D721Med (cell line): ENCODE results near the gene GPR137B.
"Not testable (repeated sequence)": the region's sequence is repeated elsewhere in the genome, so short reads cannot be mapped to it uniquely, and the experiment has no call there.

Experiments
- DNase-seq: peaks from one replicate; pipeline ENCODE4 v3.0.0; 2011; ENCODE audit warnings: low spot score; ENCODE audit not compliant: insufficient read length
- FAIRE-seq: peaks from 2 replicates; lab custom pipeline; 2011; peaks lifted over from hg19 to GRCh38; lab: Jason Lieb, UNC
- TF ChIP-seq, protein P1 (sequence below): IDR thresholded peaks from 2 replicates; pipeline ENCODE4 v1.5.1; 2012; ENCODE audit warnings: mild to moderate bottlenecking, control low read depth; ENCODE audit not compliant: insufficient read depth; ENCODE audit errors: missing control alignments

Gene GPR137B

DNA sequence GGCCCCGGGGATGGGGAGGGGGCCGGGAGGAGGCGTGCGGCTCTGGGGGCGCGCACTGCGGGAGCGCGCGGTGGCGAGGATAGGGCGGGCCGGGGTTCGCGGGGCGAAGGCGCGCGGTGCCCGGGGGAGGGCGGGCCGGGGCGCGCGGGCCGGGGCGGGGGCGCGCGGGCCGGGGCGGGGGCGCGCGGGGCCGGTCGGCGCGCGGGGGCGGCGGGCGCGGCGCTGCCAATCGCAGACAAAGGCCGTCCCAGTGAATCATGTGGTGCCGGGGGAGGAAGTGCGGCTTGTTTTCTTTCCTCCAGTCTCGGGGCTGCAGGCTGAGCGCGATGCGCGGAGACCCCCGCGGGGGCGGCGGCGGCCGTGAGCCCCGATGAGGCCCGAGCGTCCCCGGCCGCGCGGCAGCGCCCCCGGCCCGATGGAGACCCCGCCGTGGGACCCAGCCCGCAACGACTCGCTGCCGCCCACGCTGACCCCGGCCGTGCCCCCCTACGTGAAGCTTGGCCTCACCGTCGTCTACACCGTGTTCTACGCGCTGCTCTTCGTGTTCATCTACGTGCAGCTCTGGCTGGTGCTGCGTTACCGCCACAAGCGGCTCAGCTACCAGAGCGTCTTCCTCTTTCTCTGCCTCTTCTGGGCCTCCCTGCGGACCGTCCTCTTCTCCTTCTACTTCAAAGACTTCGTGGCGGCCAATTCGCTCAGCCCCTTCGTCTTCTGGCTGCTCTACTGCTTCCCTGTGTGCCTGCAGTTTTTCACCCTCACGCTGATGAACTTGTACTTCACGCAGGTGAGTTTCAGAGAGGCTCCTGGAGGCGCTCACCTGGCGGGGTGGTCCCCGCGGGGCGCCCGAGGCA, at the start of gene GPR137B:
Gene GPR137B, plus strand, starts transcription at position 287 of the 851 bp plus-strand sequence. Its CDS starts 84 bp downstream, at position 371.
- peak; percentile 77 for DNase-seq
- TF ChIP-seq, protein P1, sequence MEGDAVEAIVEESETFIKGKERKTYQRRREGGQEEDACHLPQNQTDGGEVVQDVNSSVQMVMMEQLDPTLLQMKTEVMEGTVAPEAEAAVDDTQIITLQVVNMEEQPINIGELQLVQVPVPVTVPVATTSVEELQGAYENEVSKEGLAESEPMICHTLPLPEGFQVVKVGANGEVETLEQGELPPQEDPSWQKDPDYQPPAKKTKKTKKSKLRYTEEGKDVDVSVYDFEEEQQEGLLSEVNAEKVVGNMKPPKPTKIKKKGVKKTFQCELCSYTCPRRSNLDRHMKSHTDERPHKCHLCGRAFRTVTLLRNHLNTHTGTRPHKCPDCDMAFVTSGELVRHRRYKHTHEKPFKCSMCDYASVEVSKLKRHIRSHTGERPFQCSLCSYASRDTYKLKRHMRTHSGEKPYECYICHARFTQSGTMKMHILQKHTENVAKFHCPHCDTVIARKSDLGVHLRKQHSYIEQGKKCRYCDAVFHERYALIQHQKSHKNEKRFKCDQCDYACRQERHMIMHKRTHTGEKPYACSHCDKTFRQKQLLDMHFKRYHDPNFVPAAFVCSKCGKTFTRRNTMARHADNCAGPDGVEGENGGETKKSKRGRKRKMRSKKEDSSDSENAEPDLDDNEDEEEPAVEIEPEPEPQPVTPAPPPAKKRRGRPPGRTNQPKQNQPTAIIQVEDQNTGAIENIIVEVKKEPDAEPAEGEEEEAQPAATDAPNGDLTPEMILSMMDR, result no peak
- no peak for FAIRE-seq

- FAIRE-seq, result no peak
- no peak for DNase-seq
- TF ChIP-seq, protein P1, result no peak
Measured at GRCh38 chr1:236092899-236093298, 49.4 kb upstream of the GPR137B start.

DNA sequence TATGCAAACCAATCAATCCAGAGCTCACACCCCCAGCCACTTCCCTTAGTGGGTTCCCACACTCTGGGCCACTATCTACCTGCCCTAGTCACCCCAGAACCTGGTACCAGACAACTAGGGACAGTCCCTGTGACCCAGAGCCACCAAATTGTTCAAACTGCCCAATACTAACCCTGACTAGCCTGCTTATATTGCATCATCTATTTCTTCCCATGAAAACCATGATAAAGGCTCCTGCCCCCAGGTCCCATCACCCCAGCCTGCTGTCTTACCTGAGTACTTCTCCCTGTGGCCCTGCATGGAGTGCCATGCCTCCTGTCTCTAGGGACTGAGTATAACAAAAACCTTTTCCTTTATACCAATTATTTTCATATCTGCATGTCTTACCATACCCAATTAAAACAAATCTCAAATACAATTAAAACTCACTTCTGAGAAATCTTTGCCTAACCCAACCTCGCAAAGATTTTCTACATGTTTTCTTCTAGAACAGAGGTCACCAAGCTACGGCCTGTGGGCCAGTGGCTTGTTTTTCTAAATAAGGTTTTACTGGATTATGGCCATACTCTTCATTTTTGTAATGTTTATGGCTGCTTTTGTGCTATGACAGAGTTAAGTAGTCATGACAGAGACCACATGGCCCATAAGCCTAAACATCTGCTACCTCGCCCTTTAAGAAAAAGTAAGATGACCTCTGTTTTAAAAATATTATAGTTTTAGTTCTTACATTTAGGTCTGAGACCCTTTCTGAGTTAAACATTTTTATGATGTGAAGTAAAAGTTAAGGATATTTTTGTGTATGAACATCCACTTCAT, 46.4 kb upstream of the GPR137B start:
- TF ChIP-seq, protein P1, result no peak
- FAIRE-seq, result no peak
- DNase-seq, result no peak

DNA sequence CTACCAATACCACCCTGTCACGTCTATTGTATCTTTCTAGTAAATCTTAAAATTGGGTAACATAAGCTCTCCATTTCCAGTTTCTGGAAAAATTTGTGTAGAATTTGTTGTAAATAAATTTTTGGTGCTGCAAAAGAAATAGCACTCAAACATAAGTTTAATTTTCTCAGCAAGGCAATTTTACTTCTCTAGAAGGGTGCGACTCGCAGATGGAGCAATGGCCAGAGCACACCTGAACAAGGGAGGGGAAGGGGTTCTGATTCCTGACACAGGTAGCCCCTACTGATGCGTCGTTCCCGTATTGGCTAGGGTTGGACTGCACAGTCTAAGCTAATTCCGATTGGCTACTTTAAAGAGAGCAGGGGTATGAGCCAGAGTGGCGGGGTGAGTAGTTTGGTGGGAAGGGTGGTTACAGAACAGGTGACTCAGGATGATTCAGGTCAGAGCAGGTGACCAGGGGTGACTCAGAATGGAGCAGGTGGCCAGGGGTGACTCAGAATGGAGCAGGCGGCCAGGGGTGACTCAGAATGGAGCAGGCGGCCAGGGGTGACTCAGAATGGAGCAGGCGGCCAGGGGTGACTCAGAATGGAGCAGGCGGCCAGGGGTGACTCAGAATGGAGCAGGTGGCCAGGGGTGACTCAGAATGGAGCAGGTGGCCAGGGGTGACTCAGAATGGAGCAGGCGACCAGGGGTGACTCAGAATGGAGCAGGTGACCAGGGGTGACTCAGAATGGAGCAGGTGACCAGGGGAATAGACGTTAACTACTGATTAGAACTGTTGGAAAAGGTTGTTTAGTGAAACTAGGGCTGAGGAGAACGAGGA, 45.5 kb upstream of the GPR137B start:
- not testable (repeated sequence) for FAIRE-seq, DNase-seq

DNA sequence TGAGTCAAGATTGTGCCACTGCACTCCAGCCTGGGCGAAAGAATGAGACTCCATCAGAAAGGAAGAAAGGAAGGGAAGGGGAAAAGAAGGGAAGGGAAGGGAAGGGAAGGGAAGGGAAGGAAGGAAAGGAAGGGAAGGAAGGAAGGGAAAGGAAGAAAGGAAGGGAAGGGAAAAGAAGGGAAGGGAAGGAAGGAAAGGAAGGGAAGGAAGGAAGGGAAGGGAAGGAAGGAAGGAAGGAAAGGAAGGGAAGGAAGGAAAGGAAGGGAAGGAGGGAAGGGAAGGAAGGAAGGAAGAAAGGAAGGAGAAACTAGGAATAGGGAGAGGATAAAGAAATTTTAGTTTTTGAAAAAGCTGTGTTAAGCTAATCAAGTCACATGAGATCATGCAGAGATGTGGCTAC, 44.1 kb upstream of the GPR137B start:
- DNase-seq (no peak), FAIRE-seq (no peak)
- TF ChIP-seq, protein P1, result no peak

DNA sequence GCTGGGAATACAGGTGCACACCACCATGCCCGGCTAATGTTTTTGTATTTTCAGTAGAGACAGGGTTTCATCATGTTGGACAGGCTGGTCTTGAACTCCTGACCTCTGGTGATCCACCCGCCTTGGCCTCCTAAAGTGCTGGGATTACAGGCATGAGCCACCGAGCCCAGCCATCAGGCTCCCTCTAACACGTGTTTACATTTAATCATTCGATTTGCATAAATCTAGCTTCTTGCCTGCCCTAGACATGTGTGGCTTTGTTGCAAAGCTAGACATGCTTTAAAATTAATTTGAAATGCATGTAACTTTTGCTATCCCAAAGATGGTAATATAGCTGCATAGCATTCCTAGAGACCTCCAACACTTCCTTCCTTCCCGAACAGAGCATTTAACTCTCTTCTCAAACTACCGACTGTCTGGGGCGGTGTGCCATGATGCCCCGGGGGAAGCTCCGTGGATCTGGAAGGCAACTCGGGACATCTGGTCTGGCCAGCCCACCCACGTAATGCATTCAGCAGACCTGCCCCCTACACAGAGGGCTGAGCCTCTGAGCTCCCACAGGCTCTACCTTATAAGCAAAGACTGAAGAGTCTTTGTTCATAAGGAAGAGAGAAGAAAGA, 42.9 kb upstream of the GPR137B start:
- no peak for FAIRE-seq
- TF ChIP-seq, protein P1, result no peak
- no peak for DNase-seq

DNA sequence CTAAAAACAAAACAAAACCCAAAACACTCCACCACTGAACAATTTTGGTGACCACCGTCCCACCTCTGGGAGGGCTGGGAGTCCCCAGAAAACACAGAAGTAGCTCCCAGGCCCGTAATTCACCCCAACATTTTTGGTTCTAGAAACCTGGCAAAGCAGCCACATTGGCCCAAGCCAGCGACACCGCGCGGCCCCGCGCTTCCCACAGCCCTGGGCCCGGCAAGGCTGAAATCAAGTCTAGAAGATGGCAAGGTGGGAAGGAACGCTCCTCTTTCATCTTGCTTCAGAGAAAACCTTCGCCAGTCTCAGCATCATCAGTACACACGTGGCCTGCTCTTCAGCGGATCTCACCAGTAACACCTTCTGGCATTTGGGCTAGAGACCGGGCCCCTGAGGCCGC, 41.5 kb upstream of the GPR137B start:
- DNase-seq (no peak), FAIRE-seq (no peak)
- TF ChIP-seq, protein P1, result no peak
